IMR-90 (cell line): Measurements from ENCODE around the gene ECE2. TPM values are rescaled to one million over a fixed set of nuclear protein-coding genes. Genes with fewer than 3 reads are reported as not detected.

Source experiments
- ATAC-seq: fragments of 200-7000 bp; cut with Tn5 transposase; 2 replicates; pipeline ENCODE4 v1.9.1; 2020; ENCODE audit warnings: low read depth, mild to moderate bottlenecking, moderate library complexity
- BruUV-seq: library from RNA; stranded (reverse); fragments of 400-500 nt; replicated peaks from 2 replicates; lab custom pipeline; 2021; lab: Mats Ljungman, UMichigan
- CTCF ChIA-PET: fragments of 300-600 bp; formaldehyde crosslinking; extraction: SDS; loops from one replicate; lab custom pipeline; 2021; ENCODE audit warnings: antibody characterized with exemption; lab: Yijun Ruan, JAX
- POLR2A ChIA-PET: fragments of 300-600 bp; sonication (Branson Sonifier 250); formaldehyde crosslinking; loops from one replicate; lab custom pipeline; 2022; ENCODE audit warnings: antibody characterized with exemption; ENCODE audit not compliant: unreplicated experiment; lab: Charles Lee
- DNase-seq: peaks from one replicate; pipeline ENCODE4 v3.0.0; 2013
- H2AFZ ChIP-seq: replicated peaks from 2 replicates; pipeline ENCODE3; 2013; ENCODE audit warnings: low read length, mild to moderate bottlenecking; ENCODE audit not compliant: poor library complexity
- H2AK5ac ChIP-seq: 2 replicates; pipeline ENCODE4 v1.6.1; 2013; ENCODE audit warnings: low read depth, low read length, inconsistent platforms
- H2AK9ac ChIP-seq: replicated peaks from 2 replicates; pipeline ENCODE3; 2013; ENCODE audit warnings: mild to moderate bottlenecking, low read depth, low read length, moderate library complexity; ENCODE audit not compliant: poor library complexity
- H2BK120ac ChIP-seq: 2 replicates; pipeline ENCODE4 v1.6.1; 2013; ENCODE audit warnings: low read depth, low read length, inconsistent platforms
- H2BK15ac ChIP-seq: 3 replicates; pipeline ENCODE4 v1.6.1; 2013; ENCODE audit warnings: low read depth, low read length, inconsistent platforms
- H2BK20ac ChIP-seq: 2 replicates; pipeline ENCODE4 v1.6.1; 2013; ENCODE audit warnings: low read depth, mild to moderate bottlenecking, inconsistent platforms, low read length, moderate library complexity
- H2BK5ac ChIP-seq: 2 replicates; pipeline ENCODE4 v1.6.1; 2013; ENCODE audit warnings: mild to moderate bottlenecking, low read depth, low read length, inconsistent platforms; ENCODE audit not compliant: poor library complexity, severe bottlenecking
- H3K14ac ChIP-seq: replicated peaks from 2 replicates; pipeline ENCODE4 v1.6.1; 2013; ENCODE audit warnings: low read depth, low read length, inconsistent platforms
- H3K18ac ChIP-seq: 2 replicates; pipeline ENCODE4 v1.6.1; 2013; ENCODE audit warnings: low read depth, low read length, control low read depth
- H3K23ac ChIP-seq: 2 replicates; pipeline ENCODE4 v1.6.1; 2013; ENCODE audit warnings: low read depth, low read length, inconsistent platforms
- H3K27ac ChIP-seq: 2 replicates; pipeline ENCODE4 v1.5.1; 2013; ENCODE audit warnings: mild to moderate bottlenecking, control low read depth, low read length; ENCODE audit not compliant: insufficient read depth
- H3K27me3 ChIP-seq: 2 replicates; pipeline ENCODE4 v1.6.1; 2013; ENCODE audit warnings: low read length; ENCODE audit not compliant: control insufficient read depth, insufficient read depth
- H3K36me3 ChIP-seq: 2 replicates; pipeline ENCODE4 v1.6.1; 2013; ENCODE audit warnings: low read length, mixed read lengths; ENCODE audit not compliant: control insufficient read depth, insufficient read depth
- H3K4ac ChIP-seq: 2 replicates; pipeline ENCODE4 v1.6.1; 2013; ENCODE audit warnings: low read depth, low read length, inconsistent platforms
- H3K4me1 ChIP-seq: 2 replicates; pipeline ENCODE4 v1.6.1; 2013; ENCODE audit warnings: low read length, mixed read lengths; ENCODE audit not compliant: control insufficient read depth, insufficient read depth
- H3K4me2 ChIP-seq: 2 replicates; pipeline ENCODE4 v1.6.1; 2013; ENCODE audit warnings: low read depth, mild to moderate bottlenecking, control low read depth, low read length, moderate library complexity
- H3K4me3 ChIP-seq: 2 replicates; pipeline ENCODE4 v1.5.1; 2013; ENCODE audit warnings: low read depth, mild to moderate bottlenecking, control low read depth, low read length, moderate library complexity; ENCODE audit not compliant: insufficient read depth
- H3K56ac ChIP-seq: 2 replicates; pipeline ENCODE4 v1.6.1; 2013; ENCODE audit warnings: low read length, inconsistent platforms; ENCODE audit not compliant: insufficient read depth; ENCODE audit errors: extremely low read depth
- H3K79me1 ChIP-seq, 2 experiments: 2 replicates each; pipeline ENCODE4 v1.6.1; 2013; ENCODE audit warnings: low read length in 2 of 2, inconsistent platforms in 1 of 2, low read depth in 1 of 2
- H3K9ac ChIP-seq: 2 replicates; pipeline ENCODE4 v1.6.1; 2013; ENCODE audit warnings: low read depth, low read length, control low read depth
- H3K9me1 ChIP-seq: 2 replicates; pipeline ENCODE4 v1.6.1; 2013; ENCODE audit warnings: low read length, inconsistent platforms; ENCODE audit not compliant: insufficient read depth
- H3K9me3 ChIP-seq: 2 replicates; pipeline ENCODE4 v1.6.1; 2013; ENCODE audit warnings: low read length; ENCODE audit not compliant: control insufficient read depth, insufficient read depth
- H4K20me1 ChIP-seq: 2 replicates; pipeline ENCODE4 v1.6.1; 2013; ENCODE audit warnings: low read length, inconsistent platforms; ENCODE audit not compliant: insufficient read depth
- H4K5ac ChIP-seq: 2 replicates; pipeline ENCODE4 v1.6.1; 2013; ENCODE audit warnings: mild to moderate bottlenecking, low read depth, low read length, control low read depth
- H4K8ac ChIP-seq, 2 experiments: 2 replicates each; pipeline ENCODE4 v1.6.1; 2013; ENCODE audit warnings: low read depth in 2 of 2, low read length in 2 of 2, control low read depth in 1 of 2, inconsistent platforms in 1 of 2
- H4K91ac ChIP-seq: 2 replicates; pipeline ENCODE4 v1.6.1; 2013; ENCODE audit warnings: low read depth, low read length, inconsistent platforms; ENCODE audit not compliant: insufficient read depth
- BHLHE40 ChIP-seq: fragments of 150-350 bp; IDR thresholded peaks from 2 replicates; pipeline ENCODE4 v1.6.1; 2016; ENCODE audit warnings: mild to moderate bottlenecking, low read depth, low read length
- CEBPB ChIP-seq: IDR thresholded peaks from 2 replicates; pipeline ENCODE4 v1.6.1; 2012; ENCODE audit warnings: low read depth, low read length, improper control_type of control experiment
- CHD1 ChIP-seq: IDR thresholded peaks from 2 replicates; pipeline ENCODE4 v1.6.1; 2012; ENCODE audit warnings: low read depth, low read length, improper control_type of control experiment
- ELK1 ChIP-seq: fragments of 150-350 bp; IDR thresholded peaks from 2 replicates; pipeline ENCODE4 v1.6.1; 2016; ENCODE audit warnings: low read depth, mild to moderate bottlenecking, low read length, moderate library complexity, borderline replicate concordance
- FOS ChIP-seq: fragments of 150-350 bp; IDR thresholded peaks from 2 replicates; pipeline ENCODE4 v1.6.1; 2016; ENCODE audit warnings: low read depth, low read length
- MAFK ChIP-seq: IDR thresholded peaks from 2 replicates; pipeline ENCODE4 v1.6.1; 2012; ENCODE audit warnings: low read depth, low read length, improper control_type of control experiment
- MAZ ChIP-seq: IDR thresholded peaks from 2 replicates; pipeline ENCODE4 v1.6.1; 2012; ENCODE audit warnings: low read depth, mild to moderate bottlenecking, low read length, improper control_type of control experiment, moderate library complexity, borderline replicate concordance
- MXI1 ChIP-seq: IDR thresholded peaks from 2 replicates; pipeline ENCODE4 v1.6.1; 2012; ENCODE audit warnings: low read depth, mild to moderate bottlenecking, low read length, moderate library complexity, borderline replicate concordance
- NFE2L2 ChIP-seq: fragments of 150-350 bp; IDR thresholded peaks from 2 replicates; pipeline ENCODE4 v1.6.1; 2016; ENCODE audit warnings: low read depth, mild to moderate bottlenecking, low read length
- POLR2A ChIP-seq: IDR thresholded peaks from 2 replicates; pipeline ENCODE4 v1.6.1; 2012; ENCODE audit warnings: mild to moderate bottlenecking, low read depth, low read length
- RCOR1 ChIP-seq: IDR thresholded peaks from 2 replicates; pipeline ENCODE4 v1.6.1; 2012; ENCODE audit warnings: mild to moderate bottlenecking, low read length, improper control_type of control experiment; ENCODE audit not compliant: insufficient replicate concordance
- RFX5 ChIP-seq: IDR thresholded peaks from 2 replicates; pipeline ENCODE4 v1.8.0; 2012; ENCODE audit warnings: low read depth, mild to moderate bottlenecking, low read length, moderate library complexity
- SMC3 ChIP-seq: fragments of 150-350 bp; IDR thresholded peaks from 2 replicates; pipeline ENCODE4 v1.6.1; 2016; ENCODE audit warnings: low read depth, mild to moderate bottlenecking, antibody characterized with exemption, low read length, moderate library complexity
- WGBS, 2 experiments: methylation state at CpG; one replicate each; pipeline versions ENCODE4 v1.1.5 to v1.1.7; 2013; ENCODE audit warnings: missing lambda C conversion rate in 2 of 2; ENCODE audit not compliant: insufficient read length in 1 of 2; ENCODE audit errors: extremely low coverage in 2 of 2; 5-methylcytosine and 5-hydroxymethylcytosine counted together
- dilution Hi-C: fragments of 300-500 bp; cut with HindIII; formaldehyde crosslinking; loops from one replicate; pipeline ENCODE4 v1.14.3; 2018; ENCODE audit warnings: low sequenced_read_pairs; ENCODE audit not compliant: unreplicated experiment
- in situ Hi-C: fragments of 300-500 bp; cut with MboI; formaldehyde crosslinking; loops from 3 replicates; pipeline ENCODE4 v1.14.3; 2019; ENCODE audit warnings: low sequenced_read_pairs, inconsistent platforms, mixed read lengths
- intact Hi-C: fragments of 100-400 bp; cut with micrococcal nuclease; formaldehyde crosslinking; loops from 2 replicates; pipeline ENCODE4 v1.10.0; 2022
- polyA plus RNA-seq, 3 experiments: library from polyadenylated mRNA; depleted of rRNA; stranded (reverse); fragments of >200 nt; gene quantifications; 2 replicates each; pipeline ENCODE4 v1.2.3, GENCODE V29; 2012; ENCODE audit warnings: low replicate concordance in 1 of 3
- total RNA-seq: library from RNA; depleted of rRNA; stranded (reverse); fragments of >200 nt; gene quantifications from 2 replicates; pipeline ENCODE4 v1.2.3, GENCODE V29; 2012
- TF ChIP-seq, protein P1 (sequence below): conservative IDR thresholded peaks from 2 replicates; pipeline ENCODE4 v1.5.1; 2012; ENCODE audit warnings: mild to moderate bottlenecking, low read depth, low read length, improper control_type of control experiment

Gene ECE2
- total and polyA plus RNA-seq, 2 of the 4 experiments (the other 2 are of a cell fraction) = not detected

GRCh38 chr3:184239221-184239620 is 36.6 kb upstream of the ECE2 start:
- no peak overlapping the region for H3K23ac ChIP-seq
- CTCF ChIA-PET = interaction anchor here (3.1 kb wide), 1 partner anchor 12 kb away, joined by 10 read pairs; no protein-coding TSS in a partner anchor
- H3K14ac ChIP-seq = no peak overlapping the region
- ATAC-seq = no peak
- H3K4me3 ChIP-seq = no peak overlapping the region
- H3K9ac ChIP-seq = no peak overlapping the region
- H4K8ac ChIP-seq = no peak overlapping the region
- no peak overlapping the region for H2BK120ac ChIP-seq
- DNase-seq = no peak
- no peaks in the 10 kb centered on the region for H3K79me1 ChIP-seq
- no peak for TF ChIP-seq POLR2A
- TF ChIP-seq RFX5 = no peak
- no peak for TF ChIP-seq CEBPB
- TF ChIP-seq NFE2L2 = no peak
- no peak for TF ChIP-seq ELK1
- no peak for TF ChIP-seq RCOR1
- TF ChIP-seq MXI1 = no peak
- TF ChIP-seq MAZ = no peak
- no peak for TF ChIP-seq BHLHE40
- no peak for TF ChIP-seq FOS
- no peak for TF ChIP-seq CHD1
- TF ChIP-seq MAFK = no peak
- TF ChIP-seq SMC3 = no peak
- TF ChIP-seq, protein P1, sequence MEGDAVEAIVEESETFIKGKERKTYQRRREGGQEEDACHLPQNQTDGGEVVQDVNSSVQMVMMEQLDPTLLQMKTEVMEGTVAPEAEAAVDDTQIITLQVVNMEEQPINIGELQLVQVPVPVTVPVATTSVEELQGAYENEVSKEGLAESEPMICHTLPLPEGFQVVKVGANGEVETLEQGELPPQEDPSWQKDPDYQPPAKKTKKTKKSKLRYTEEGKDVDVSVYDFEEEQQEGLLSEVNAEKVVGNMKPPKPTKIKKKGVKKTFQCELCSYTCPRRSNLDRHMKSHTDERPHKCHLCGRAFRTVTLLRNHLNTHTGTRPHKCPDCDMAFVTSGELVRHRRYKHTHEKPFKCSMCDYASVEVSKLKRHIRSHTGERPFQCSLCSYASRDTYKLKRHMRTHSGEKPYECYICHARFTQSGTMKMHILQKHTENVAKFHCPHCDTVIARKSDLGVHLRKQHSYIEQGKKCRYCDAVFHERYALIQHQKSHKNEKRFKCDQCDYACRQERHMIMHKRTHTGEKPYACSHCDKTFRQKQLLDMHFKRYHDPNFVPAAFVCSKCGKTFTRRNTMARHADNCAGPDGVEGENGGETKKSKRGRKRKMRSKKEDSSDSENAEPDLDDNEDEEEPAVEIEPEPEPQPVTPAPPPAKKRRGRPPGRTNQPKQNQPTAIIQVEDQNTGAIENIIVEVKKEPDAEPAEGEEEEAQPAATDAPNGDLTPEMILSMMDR = no peak
- POLR2A ChIA-PET = no interaction called here
- 96% methylated on average over 4 of the region's 8 CpGs; no CpG with 5 or more reads in 1 of the 2 experiments for WGBS, 2 experiments
- no peak overlapping the region for H2AFZ ChIP-seq
- H3K36me3 ChIP-seq = peaks cover 18% of the 10 kb centered on the region
- no peak overlapping the region for H2AK9ac ChIP-seq
- H2AK5ac ChIP-seq = no peak overlapping the region
- H3K18ac ChIP-seq = no peak overlapping the region
- no peaks in the 10 kb centered on the region for H3K4me1 ChIP-seq
- intact Hi-C loops (no loop called here), dilution Hi-C loops (no loop called here), in situ Hi-C loops (no loop called here)
- no peak overlapping the region for H3K27ac ChIP-seq
- no peak overlapping the region for H3K4ac ChIP-seq
- no peaks in the 10 kb centered on the region for H3K9me3 ChIP-seq
- no peak overlapping the region for H3K56ac ChIP-seq
- H3K9me1 ChIP-seq = no peaks in the 10 kb centered on the region
- H2BK15ac ChIP-seq = no peak overlapping the region
- no peak overlapping the region for H3K4me2 ChIP-seq
- peaks cover 14% of the 10 kb centered on the region; the same call in 1 of the 2 replicates for H3K27me3 ChIP-seq
- no peak overlapping the region for H2BK20ac ChIP-seq
- no TSS peak for BruUV-seq
- H4K20me1 ChIP-seq = peaks cover 14% of the 10 kb centered on the region
- no peak overlapping the region for H4K5ac ChIP-seq
- H4K91ac ChIP-seq = no peak overlapping the region
- no peak overlapping the region for H2BK5ac ChIP-seq
